Chondrocyte (in vitro differentiated cells): ENCODE data around the gene FAT1. TPM values are rescaled to one million over a fixed set of nuclear protein-coding genes. Genes with fewer than 3 reads are reported as not detected.
"Not testable (repeated sequence)": the region's sequence is repeated elsewhere in the genome, so short reads cannot be mapped to it uniquely, and the experiment has no call there.

Source experiments
- DNase-seq: peaks from one replicate; pipeline ENCODE4 v3.0.0; 2021; ENCODE audit warnings: mixed read lengths, low spot score
- H3K27ac Mint-ChIP-seq: one replicate; pipeline ENCODE4 v1.8.0; 2021; ENCODE audit warnings: mild to moderate bottlenecking, moderate library complexity, mixed read lengths; ENCODE audit not compliant: unreplicated experiment
- H3K27me3 Mint-ChIP-seq: 2 replicates; pipeline ENCODE4 v1.8.0; 2021; ENCODE audit warnings: low read depth, mixed read lengths
- H3K36me3 Mint-ChIP-seq: 2 replicates; pipeline ENCODE4 v1.8.0; 2021; ENCODE audit warnings: low read depth, mixed read lengths
- H3K4me1 Mint-ChIP-seq: 2 replicates; pipeline ENCODE4 v1.8.0; 2021; ENCODE audit warnings: low read depth, mild to moderate bottlenecking, mixed read lengths
- H3K4me3 Mint-ChIP-seq: one replicate; pipeline ENCODE4 v1.8.0; 2021; ENCODE audit warnings: mild to moderate bottlenecking, moderate library complexity, mixed read lengths; ENCODE audit not compliant: unreplicated experiment
- H3K9me3 Mint-ChIP-seq: 2 replicates; pipeline ENCODE4 v1.8.0; 2021; ENCODE audit warnings: low read depth, mixed read lengths
- CTCF ChIP-seq: fragments of 200-600 bp; sonication (generic); IDR thresholded peaks from 2 replicates; pipeline ENCODE4 v1.5.0; 2021; ENCODE audit warnings: antibody characterized with exemption, mild to moderate bottlenecking, moderate library complexity
- total RNA-seq: library from RNA; stranded (reverse); gene quantifications from 3 replicates; pipeline ENCODE4 v1.2.1, GENCODE V29; 2021

FAT1 gene
- total RNA-seq, 1 donor from 2014 or later: 671 TPM

- Mint-ChIP-seq H3K9me3 (peaks cover 3% of the 10 kb centered on the region), H3K4me3 (no peak overlapping the region), H3K27ac (peak overlapping the region; percentile 89), H3K4me1 (peaks cover 21% of the 10 kb centered on the region), H3K27me3 (no peaks in the 10 kb centered on the region), H3K36me3 (no peaks in the 10 kb centered on the region)
- no peak for TF ChIP-seq CTCF
- DNase-seq: no peak
These were observed 37.7 kb upstream of the FAT1 start for GRCh38 chr4:186761393-186761792.

- TF ChIP-seq CTCF: no peak
- no peak overlapping the region for H3K4me3 Mint-ChIP-seq
- no peaks in the 10 kb centered on the region for H3K36me3 Mint-ChIP-seq
- no peaks in the 10 kb centered on the region for H3K27me3 Mint-ChIP-seq
- H3K27ac Mint-ChIP-seq: peak overlapping the region; percentile 89
- H3K4me1 Mint-ChIP-seq: peaks cover 28% of the 10 kb centered on the region
- no peak for DNase-seq
- H3K9me3 Mint-ChIP-seq: peaks cover 3% of the 10 kb centered on the region
These were observed 36.9 kb upstream of the FAT1 start for GRCh38 chr4:186760576-186760975.

- Mint-ChIP-seq H3K4me3 (no peak overlapping the region), H3K9me3 (peaks cover 3% of the 10 kb centered on the region), H3K27me3 (no peaks in the 10 kb centered on the region), H3K36me3 (no peaks in the 10 kb centered on the region), H3K4me1 (peaks cover 24% of the 10 kb centered on the region), H3K27ac (peak overlapping the region; percentile 89)
- no peak for DNase-seq
- no peak for TF ChIP-seq CTCF
These were observed 36.3 kb upstream of the FAT1 start for GRCh38 chr4:186759990-186760389.

GRCh38 chr4:186758929-186759682 lies 35.5 kb upstream of the FAT1 start:
- H3K27ac Mint-ChIP-seq: no peak overlapping the region
- no peak for DNase-seq
- H3K4me1 Mint-ChIP-seq: peaks cover 22% of the 10 kb centered on the region
- no peaks in the 10 kb centered on the region for H3K36me3 Mint-ChIP-seq
- peaks cover 3% of the 10 kb centered on the region for H3K9me3 Mint-ChIP-seq
- no peak overlapping the region for H3K4me3 Mint-ChIP-seq
- no peaks in the 10 kb centered on the region for H3K27me3 Mint-ChIP-seq
- TF ChIP-seq CTCF: no peak

DNA sequence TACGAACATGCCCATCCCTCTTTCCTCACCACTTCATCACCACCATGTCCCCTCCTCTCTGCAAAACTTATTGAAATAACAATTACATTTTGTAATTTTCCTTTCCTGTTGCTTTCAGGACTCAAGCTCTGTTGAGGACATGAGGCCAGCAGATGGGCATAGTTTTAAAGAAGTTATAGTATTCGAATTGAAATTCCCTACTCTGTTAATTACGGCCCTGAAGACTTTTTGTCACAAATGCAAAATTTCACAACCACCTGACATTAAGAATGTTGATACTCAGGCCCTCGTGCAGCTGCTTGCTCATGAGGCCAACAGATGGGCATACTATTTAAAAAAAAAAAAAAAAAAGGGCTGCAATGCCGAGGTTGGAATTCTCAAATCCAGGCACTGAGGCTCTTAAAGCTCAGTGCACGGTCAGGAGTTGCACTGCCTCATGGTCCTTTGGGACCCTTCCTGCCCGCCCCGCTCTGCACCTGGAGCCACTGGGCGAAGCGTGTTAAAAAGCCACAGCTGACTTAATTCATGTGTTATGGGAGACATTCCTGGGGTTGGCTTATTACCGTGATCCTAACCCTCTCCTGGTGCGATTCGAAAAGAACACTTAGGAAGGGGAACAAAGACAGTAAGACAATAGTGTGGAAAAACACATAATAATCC lies 34.2 kb upstream of the FAT1 start:
- Mint-ChIP-seq H3K36me3 (no peaks in the 10 kb centered on the region), H3K9me3 (peaks cover 3% of the 10 kb centered on the region), H3K27ac (no peak overlapping the region), H3K4me3 (no peak overlapping the region), H3K4me1 (peaks cover 22% of the 10 kb centered on the region), H3K27me3 (no peaks in the 10 kb centered on the region)
- DNase-seq: no peak
- TF ChIP-seq CTCF: no peak

DNA sequence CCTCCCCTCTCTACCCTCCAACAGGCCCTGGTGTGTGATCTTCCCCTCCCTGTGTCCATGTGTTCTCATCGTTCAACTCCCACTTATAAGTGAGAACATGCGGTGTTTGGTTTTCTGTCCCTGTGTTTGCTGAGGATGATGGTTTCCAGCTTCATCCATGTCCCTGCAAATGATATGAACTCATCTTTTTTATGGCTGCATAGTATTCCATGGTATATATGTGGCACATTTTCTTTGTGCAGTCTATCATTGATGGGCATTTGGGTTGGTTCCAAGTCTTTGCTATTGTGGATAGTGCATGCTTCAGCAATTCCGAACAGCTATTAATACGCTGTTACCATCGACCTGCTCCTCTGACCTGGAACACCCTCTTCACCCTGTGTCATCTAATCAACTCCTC lies 32.9 kb upstream of the FAT1 start:
- H3K27me3 Mint-ChIP-seq, H3K4me3 Mint-ChIP-seq, H3K27ac Mint-ChIP-seq, DNase-seq, H3K36me3 Mint-ChIP-seq, H3K9me3 Mint-ChIP-seq: not testable (repeated sequence)
- peaks cover 22% of the 10 kb centered on the region for H3K4me1 Mint-ChIP-seq
